Mesothelial cell of epicardium (in vitro differentiated cells): ENCODE data around the gene CENPF. TPM values are rescaled to one million over a fixed set of nuclear protein-coding genes. Genes with fewer than 3 reads are reported as not detected.
"Not testable (repeated sequence)": the region's sequence is repeated elsewhere in the genome, so short reads cannot be mapped to it uniquely, and the experiment has no call there.

Experiments
- DNase-seq, 2 experiments: peaks; one replicate each; pipeline ENCODE4 v3.0.0; 2021; ENCODE audit warnings: low spot score in 2 of 2; ENCODE audit not compliant: unreplicated experiment in 2 of 2
- H3K27ac Mint-ChIP-seq: 2 replicates; pipeline ENCODE4 v1.8.0; 2021; ENCODE audit warnings: mixed read lengths
- H3K27me3 Mint-ChIP-seq: 2 replicates; pipeline ENCODE4 v1.8.0; 2021; ENCODE audit warnings: low read depth, mixed read lengths
- H3K36me3 Mint-ChIP-seq: 2 replicates; pipeline ENCODE4 v1.8.0; 2021; ENCODE audit warnings: mixed read lengths
- H3K4me1 Mint-ChIP-seq: 2 replicates; pipeline ENCODE4 v1.8.0; 2021; ENCODE audit warnings: mixed read lengths
- H3K4me3 Mint-ChIP-seq: 2 replicates; pipeline ENCODE4 v1.8.0; 2021; ENCODE audit warnings: mild to moderate bottlenecking, moderate library complexity, mixed read lengths
- H3K9me3 Mint-ChIP-seq: 2 replicates; pipeline ENCODE4 v1.8.0; 2021; ENCODE audit warnings: mixed read lengths
- CTCF ChIP-seq: fragments of 200-600 bp; sonication (generic); IDR thresholded peaks from one replicate; pipeline ENCODE4 v1.5.0; 2021; ENCODE audit warnings: antibody characterized with exemption; ENCODE audit not compliant: unreplicated experiment
- total RNA-seq: library from RNA; stranded (reverse); gene quantifications from 3 replicates; pipeline ENCODE4 v1.2.1, GENCODE V29; 2021

CENPF gene
- total RNA-seq, 1 donor from 2014 or later: 58.1 TPM

- no peaks in the 10 kb centered on the region for H3K27me3 Mint-ChIP-seq
- TF ChIP-seq CTCF: no peak
- no peak overlapping the region for H3K27ac Mint-ChIP-seq
- H3K4me1 Mint-ChIP-seq: peaks cover 22% of the 10 kb centered on the region
- DNase-seq: no peak
- peaks cover 8% of the 10 kb centered on the region for H3K36me3 Mint-ChIP-seq
- peak overlapping the region; percentile 99 for H3K4me3 Mint-ChIP-seq
- peaks cover 5% of the 10 kb centered on the region for H3K9me3 Mint-ChIP-seq
Measured at GRCh38 chr1:214604523-214604922, 1.5 kb downstream of the CENPF start.

GRCh38 chr1:214605484-214605883 is 2.5 kb downstream of the CENPF start:
- Mint-ChIP-seq H3K9me3 (peaks cover 10% of the 10 kb centered on the region), H3K4me1 (peaks cover 22% of the 10 kb centered on the region), H3K36me3 (peaks cover 16% of the 10 kb centered on the region)
- not testable (repeated sequence) for H3K4me3 Mint-ChIP-seq, DNase-seq, H3K27ac Mint-ChIP-seq, H3K27me3 Mint-ChIP-seq

- H3K4me3 Mint-ChIP-seq, DNase-seq, H3K27me3 Mint-ChIP-seq, H3K27ac Mint-ChIP-seq: not testable (repeated sequence)
- Mint-ChIP-seq H3K4me1 (peaks cover 22% of the 10 kb centered on the region), H3K9me3 (peaks cover 17% of the 10 kb centered on the region), H3K36me3 (peaks cover 22% of the 10 kb centered on the region)
Measured at GRCh38 chr1:214605933-214606925, 3.2 kb downstream of the CENPF start.

GRCh38 chr1:214607492-214608215 is 4.7 kb downstream of the CENPF start:
- not testable (repeated sequence) for H3K27me3 Mint-ChIP-seq, H3K27ac Mint-ChIP-seq, H3K4me3 Mint-ChIP-seq, DNase-seq
- Mint-ChIP-seq H3K9me3 (peaks cover 20% of the 10 kb centered on the region), H3K36me3 (peaks cover 22% of the 10 kb centered on the region), H3K4me1 (peaks cover 15% of the 10 kb centered on the region)

- not testable (repeated sequence) for DNase-seq, H3K27ac Mint-ChIP-seq, H3K4me3 Mint-ChIP-seq, H3K27me3 Mint-ChIP-seq
- H3K9me3 Mint-ChIP-seq: peaks cover 20% of the 10 kb centered on the region
- peaks cover 10% of the 10 kb centered on the region for H3K4me1 Mint-ChIP-seq
- H3K36me3 Mint-ChIP-seq: peaks cover 22% of the 10 kb centered on the region
Measured at GRCh38 chr1:214608216-214608783, 5.3 kb downstream of the CENPF start.

GRCh38 chr1:214608817-214609216 is 5.8 kb downstream of the CENPF start:
- not testable (repeated sequence) for DNase-seq, H3K4me3 Mint-ChIP-seq, H3K27me3 Mint-ChIP-seq, H3K4me1 Mint-ChIP-seq, H3K27ac Mint-ChIP-seq
- Mint-ChIP-seq H3K36me3 (peaks cover 22% of the 10 kb centered on the region), H3K9me3 (peaks cover 20% of the 10 kb centered on the region)

- TF ChIP-seq CTCF: no peak
- DNase-seq: no peak
- Mint-ChIP-seq H3K36me3 (peaks cover 22% of the 10 kb centered on the region), H3K9me3 (peaks cover 20% of the 10 kb centered on the region), H3K27me3 (no peaks in the 10 kb centered on the region), H3K27ac (no peak overlapping the region), H3K4me1 (no peaks in the 10 kb centered on the region), H3K4me3 (no peak overlapping the region)
Measured at GRCh38 chr1:214609692-214610091, 6.7 kb downstream of the CENPF start.

GRCh38 chr1:214610136-214610535 is 7.1 kb downstream of the CENPF start:
- peaks cover 20% of the 10 kb centered on the region for H3K9me3 Mint-ChIP-seq
- H3K27me3 Mint-ChIP-seq, DNase-seq, H3K27ac Mint-ChIP-seq, H3K4me3 Mint-ChIP-seq, H3K4me1 Mint-ChIP-seq: not testable (repeated sequence)
- H3K36me3 Mint-ChIP-seq: peaks cover 22% of the 10 kb centered on the region
